ENCODE results near the gene TRIM9.

Gene TRIM9

DNA sequence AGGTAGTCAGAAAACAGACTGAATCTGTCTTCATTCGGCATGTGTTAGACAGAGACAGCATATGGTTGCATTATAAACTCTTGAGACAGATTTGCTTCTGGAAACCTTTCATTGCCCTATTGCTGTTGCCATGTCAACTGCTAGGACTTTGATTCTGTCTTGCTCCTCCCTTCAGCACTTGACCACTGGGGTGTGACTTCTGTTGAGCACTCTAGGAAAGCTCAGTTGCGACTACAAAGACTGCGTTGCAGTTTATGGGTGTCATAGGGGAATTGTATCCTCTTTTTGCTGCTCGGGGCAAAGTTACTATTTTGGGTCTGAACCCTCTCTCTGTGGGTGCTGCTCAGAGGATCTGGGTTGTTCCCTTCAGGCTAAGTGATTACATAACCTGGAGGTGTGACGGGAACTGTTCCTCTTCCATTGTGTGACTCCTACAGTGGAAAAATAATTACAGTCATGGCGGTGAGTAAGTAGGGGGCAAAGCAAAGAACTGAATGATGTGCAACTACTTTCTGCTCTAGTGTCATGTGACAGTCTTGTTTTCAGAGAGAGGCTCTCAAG, 44.3 kb upstream of the TRIM9 start:
- TF ChIP-seq, protein P1, sequence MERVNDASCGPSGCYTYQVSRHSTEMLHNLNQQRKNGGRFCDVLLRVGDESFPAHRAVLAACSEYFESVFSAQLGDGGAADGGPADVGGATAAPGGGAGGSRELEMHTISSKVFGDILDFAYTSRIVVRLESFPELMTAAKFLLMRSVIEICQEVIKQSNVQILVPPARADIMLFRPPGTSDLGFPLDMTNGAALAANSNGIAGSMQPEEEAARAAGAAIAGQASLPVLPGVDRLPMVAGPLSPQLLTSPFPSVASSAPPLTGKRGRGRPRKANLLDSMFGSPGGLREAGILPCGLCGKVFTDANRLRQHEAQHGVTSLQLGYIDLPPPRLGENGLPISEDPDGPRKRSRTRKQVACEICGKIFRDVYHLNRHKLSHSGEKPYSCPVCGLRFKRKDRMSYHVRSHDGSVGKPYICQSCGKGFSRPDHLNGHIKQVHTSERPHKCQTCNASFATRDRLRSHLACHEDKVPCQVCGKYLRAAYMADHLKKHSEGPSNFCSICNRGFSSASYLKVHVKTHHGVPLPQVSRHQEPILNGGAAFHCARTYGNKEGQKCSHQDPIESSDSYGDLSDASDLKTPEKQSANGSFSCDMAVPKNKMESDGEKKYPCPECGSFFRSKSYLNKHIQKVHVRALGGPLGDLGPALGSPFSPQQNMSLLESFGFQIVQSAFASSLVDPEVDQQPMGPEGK (CRISPR knock-in tag; IDR thresholded peaks at IDR 0.05; ENCODE audit: borderline replicate concordance) = no peak
- no peak for TF ChIP-seq ZNF70 (CRISPR knock-in tag; IDR thresholded peaks at IDR 0.05)
- no peak for TF ChIP-seq ZC3H10 (CRISPR knock-in tag; IDR thresholded peaks at IDR 0.05)
- TF ChIP-seq, protein P2, sequence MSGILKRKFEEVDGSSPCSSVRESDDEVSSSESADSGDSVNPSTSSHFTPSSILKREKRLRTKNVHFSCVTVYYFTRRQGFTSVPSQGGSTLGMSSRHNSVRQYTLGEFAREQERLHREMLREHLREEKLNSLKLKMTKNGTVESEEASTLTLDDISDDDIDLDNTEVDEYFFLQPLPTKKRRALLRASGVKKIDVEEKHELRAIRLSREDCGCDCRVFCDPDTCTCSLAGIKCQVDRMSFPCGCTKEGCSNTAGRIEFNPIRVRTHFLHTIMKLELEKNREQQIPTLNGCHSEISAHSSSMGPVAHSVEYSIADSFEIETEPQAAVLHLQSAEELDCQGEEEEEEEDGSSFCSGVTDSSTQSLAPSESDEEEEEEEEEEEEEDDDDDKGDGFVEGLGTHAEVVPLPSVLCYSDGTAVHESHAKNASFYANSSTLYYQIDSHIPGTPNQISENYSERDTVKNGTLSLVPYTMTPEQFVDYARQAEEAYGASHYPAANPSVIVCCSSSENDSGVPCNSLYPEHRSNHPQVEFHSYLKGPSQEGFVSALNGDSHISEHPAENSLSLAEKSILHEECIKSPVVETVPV (CRISPR knock-in tag; IDR thresholded peaks at IDR 0.05) = no peak
- TF ChIP-seq, protein P3, sequence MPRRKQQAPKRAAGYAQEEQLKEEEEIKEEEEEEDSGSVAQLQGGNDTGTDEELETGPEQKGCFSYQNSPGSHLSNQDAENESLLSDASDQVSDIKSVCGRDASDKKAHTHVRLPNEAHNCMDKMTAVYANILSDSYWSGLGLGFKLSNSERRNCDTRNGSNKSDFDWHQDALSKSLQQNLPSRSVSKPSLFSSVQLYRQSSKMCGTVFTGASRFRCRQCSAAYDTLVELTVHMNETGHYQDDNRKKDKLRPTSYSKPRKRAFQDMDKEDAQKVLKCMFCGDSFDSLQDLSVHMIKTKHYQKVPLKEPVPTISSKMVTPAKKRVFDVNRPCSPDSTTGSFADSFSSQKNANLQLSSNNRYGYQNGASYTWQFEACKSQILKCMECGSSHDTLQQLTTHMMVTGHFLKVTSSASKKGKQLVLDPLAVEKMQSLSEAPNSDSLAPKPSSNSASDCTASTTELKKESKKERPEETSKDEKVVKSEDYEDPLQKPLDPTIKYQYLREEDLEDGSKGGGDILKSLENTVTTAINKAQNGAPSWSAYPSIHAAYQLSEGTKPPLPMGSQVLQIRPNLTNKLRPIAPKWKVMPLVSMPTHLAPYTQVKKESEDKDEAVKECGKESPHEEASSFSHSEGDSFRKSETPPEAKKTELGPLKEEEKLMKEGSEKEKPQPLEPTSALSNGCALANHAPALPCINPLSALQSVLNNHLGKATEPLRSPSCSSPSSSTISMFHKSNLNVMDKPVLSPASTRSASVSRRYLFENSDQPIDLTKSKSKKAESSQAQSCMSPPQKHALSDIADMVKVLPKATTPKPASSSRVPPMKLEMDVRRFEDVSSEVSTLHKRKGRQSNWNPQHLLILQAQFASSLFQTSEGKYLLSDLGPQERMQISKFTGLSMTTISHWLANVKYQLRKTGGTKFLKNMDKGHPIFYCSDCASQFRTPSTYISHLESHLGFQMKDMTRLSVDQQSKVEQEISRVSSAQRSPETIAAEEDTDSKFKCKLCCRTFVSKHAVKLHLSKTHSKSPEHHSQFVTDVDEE (CRISPR knock-in tag; IDR thresholded peaks at IDR 0.05) = no peak
- TF ChIP-seq OSR1 (CRISPR knock-in tag; IDR thresholded peaks at IDR 0.05) = no peak
- peak; percentile 40; the same call in 1 of the 3 replicates for ATAC-seq

DNA sequence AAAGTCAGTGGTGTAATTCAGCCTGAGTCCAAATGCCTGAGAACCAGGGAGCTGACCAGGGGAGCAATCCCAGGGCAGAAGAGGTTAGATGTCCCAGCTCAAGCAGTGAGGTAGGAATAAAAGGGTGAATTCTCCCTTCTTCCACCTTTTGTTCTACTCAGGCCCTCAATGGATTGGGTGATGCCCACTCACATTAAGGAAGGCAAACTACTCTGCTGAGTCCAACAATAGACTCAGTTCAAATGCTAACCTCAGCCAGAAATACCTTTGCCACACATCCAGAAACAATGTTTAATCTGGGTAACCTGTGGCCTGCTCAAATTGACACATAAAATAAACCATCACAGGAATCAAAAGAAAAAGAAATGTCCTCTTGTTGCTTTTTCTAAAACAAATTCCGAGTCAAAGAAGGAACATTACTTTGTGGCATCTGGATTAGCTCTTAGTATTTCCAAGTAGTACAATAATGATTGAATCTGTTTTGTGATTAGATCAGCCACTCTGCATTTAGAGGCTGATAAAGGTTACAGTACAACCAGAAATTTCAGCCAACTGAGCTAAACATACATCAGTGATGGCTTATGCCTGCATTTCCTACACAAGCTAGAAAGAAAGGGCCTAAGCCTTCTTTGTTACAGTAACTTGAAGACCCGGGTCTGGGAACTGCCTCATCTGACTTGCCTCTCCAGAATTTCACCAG, 43.6 kb upstream of the TRIM9 start:
- peak; percentile 60 for ATAC-seq
- TF ChIP-seq BACH2 (CRISPR knock-in tag; IDR thresholded peaks at IDR 0.05; ENCODE audit: borderline replicate concordance) = no peak
- TF ChIP-seq ZNF565 (CRISPR knock-in tag; conservative IDR thresholded peaks at IDR 0.05; ENCODE audit: low read depth) = no peak
- TF ChIP-seq, protein P3 (CRISPR knock-in tag; IDR thresholded peaks at IDR 0.05) = no peak
- 0 out of 2 replicates have a peak, but pooled peaks have one; percentile 30 for TF ChIP-seq TCF4 (CRISPR knock-in tag; IDR thresholded peaks at IDR 0.05; ENCODE audit: borderline replicate concordance)
- no peak for TF ChIP-seq ARNTL (CRISPR knock-in tag; IDR thresholded peaks at IDR 0.05; ENCODE audit: borderline replicate concordance, low read depth)
- TF ChIP-seq ZFP3 (CRISPR knock-in tag; IDR thresholded peaks at IDR 0.05) = no peak
- TF ChIP-seq, protein P1 (CRISPR knock-in tag; IDR thresholded peaks at IDR 0.05; ENCODE audit: borderline replicate concordance) = no peak
- TF ChIP-seq, protein P4, sequence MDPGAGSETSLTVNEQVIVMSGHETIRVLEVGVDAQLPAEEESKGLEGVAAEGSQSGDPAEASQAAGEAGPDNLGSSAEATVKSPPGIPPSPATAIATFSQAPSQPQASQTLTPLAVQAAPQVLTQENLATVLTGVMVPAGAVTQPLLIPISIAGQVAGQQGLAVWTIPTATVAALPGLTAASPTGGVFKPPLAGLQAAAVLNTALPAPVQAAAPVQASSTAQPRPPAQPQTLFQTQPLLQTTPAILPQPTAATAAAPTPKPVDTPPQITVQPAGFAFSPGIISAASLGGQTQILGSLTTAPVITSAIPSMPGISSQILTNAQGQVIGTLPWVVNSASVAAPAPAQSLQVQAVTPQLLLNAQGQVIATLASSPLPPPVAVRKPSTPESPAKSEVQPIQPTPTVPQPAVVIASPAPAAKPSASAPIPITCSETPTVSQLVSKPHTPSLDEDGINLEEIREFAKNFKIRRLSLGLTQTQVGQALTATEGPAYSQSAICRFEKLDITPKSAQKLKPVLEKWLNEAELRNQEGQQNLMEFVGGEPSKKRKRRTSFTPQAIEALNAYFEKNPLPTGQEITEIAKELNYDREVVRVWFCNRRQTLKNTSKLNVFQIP (CRISPR knock-in tag; IDR thresholded peaks at IDR 0.05; ENCODE audit: borderline replicate concordance, low read depth) = no peak

DNA sequence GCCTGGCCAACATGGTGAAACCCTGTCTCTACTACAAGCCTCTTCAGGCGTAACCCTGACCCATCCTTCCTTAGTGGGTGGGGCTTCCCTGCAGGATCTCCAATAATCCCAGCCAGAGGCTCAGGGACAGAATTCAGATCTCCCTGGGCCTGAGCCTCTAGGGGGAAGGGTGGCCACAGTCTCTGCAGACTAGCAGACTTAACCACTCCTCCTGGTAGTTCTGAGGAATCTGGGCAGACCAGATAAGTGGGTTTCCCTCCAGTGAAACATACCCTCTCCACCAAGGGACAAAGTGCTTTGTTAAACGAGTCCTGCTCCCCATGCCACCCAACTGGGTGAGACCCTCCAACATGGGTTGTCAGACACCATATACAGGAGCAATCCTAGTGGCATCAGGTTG, 36.6 kb upstream of the TRIM9 start:
- ATAC-seq = no peak
- TF ChIP-seq PPARA (CRISPR knock-in tag; IDR thresholded peaks at IDR 0.05; ENCODE audit: borderline replicate concordance) = no peak
- no peak for TF ChIP-seq SNAI2 (CRISPR knock-in tag; IDR thresholded peaks at IDR 0.05)
- no peak for TF ChIP-seq ZFP30 (CRISPR knock-in tag; IDR thresholded peaks at IDR 0.05)
- TF ChIP-seq, protein P3 (CRISPR knock-in tag; IDR thresholded peaks at IDR 0.05) = no peak
- no peak for TF ChIP-seq TOX (CRISPR knock-in tag; IDR thresholded peaks at IDR 0.05; ENCODE audit: borderline replicate concordance)
- TF ChIP-seq, protein P1 (CRISPR knock-in tag; IDR thresholded peaks at IDR 0.05; ENCODE audit: borderline replicate concordance) = no peak
